ENCODE data around the gene HS6ST2. TPM values are rescaled to one million over a fixed set of nuclear protein-coding genes. Genes with fewer than 3 reads are reported as not detected.

Gene HS6ST2
- total RNA-seq, 1 donor from 2014 or later: 1.1 TPM

DNA sequence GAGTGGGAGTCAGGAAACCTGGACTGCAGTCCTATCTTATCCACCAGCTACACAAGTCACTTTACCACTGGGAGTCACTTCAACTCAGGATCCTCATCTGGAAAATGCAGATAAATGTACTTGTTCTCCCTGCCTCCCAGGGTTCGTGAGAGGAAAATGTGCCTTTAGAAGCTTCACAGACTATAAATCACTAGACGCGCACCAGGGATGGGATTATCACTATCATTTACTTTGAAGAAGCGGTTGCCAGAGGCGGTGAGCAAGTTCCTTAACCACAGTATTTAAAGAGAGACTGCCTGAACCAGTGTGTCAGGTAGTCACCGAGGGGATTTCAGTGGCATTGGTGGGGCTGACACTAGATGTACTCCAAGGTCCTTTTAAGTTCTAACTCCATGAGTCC is 219.5 kb downstream of the HS6ST2 start:
- H3K36me3 Mint-ChIP-seq (ENCODE audit: low read depth): no peaks in the 10 kb centered on the region
- DNase-seq (ENCODE audit: low spot score): no peak
- H3K4me3 Mint-ChIP-seq: no peak overlapping the region
- no peaks in the 10 kb centered on the region for H3K9me3 Mint-ChIP-seq
- H3K27ac Mint-ChIP-seq: no peak overlapping the region
- H3K27me3 Mint-ChIP-seq (ENCODE audit: insufficient read depth): no peaks in the 10 kb centered on the region
- H3K4me1 Mint-ChIP-seq (ENCODE audit: low read depth): peaks cover 28% of the 10 kb centered on the region
- intact Hi-C loops (cut with micrococcal nuclease): loop anchor here (5.0 kb wide), 2 partner anchors 38 to 118 kb away; no protein-coding TSS in a partner anchor

DNA sequence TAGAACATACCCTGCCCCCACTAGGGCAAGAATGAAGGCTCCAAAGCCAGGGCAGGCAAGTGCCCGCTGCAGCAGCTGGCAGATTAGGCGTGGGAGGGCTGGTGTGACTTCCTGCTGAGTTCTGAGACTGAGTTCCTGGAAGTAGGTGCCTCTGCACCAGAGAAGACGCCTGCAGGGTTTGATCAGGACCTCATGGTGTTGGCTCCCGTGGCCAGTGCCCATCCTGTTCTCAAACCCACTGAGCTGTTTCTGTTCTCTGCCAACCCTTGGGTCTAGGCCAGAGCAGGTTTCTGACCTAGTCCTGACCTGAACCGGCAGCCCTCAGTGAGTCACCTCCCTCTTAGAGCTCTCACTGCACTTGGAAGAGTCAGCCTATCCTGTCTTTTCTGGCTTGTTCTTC is 220.7 kb downstream of the HS6ST2 start:
- no peaks in the 10 kb centered on the region for H3K27me3 Mint-ChIP-seq (ENCODE audit: insufficient read depth)
- peaks cover 25% of the 10 kb centered on the region for H3K4me1 Mint-ChIP-seq (ENCODE audit: low read depth)
- no peaks in the 10 kb centered on the region for H3K36me3 Mint-ChIP-seq (ENCODE audit: low read depth)
- intact Hi-C loops (cut with micrococcal nuclease): loop anchor here (5.0 kb wide), 2 partner anchors 40 to 120 kb away; no protein-coding TSS in a partner anchor
- no peaks in the 10 kb centered on the region for H3K9me3 Mint-ChIP-seq
- no peak overlapping the region for H3K4me3 Mint-ChIP-seq
- peak; percentile 13 for DNase-seq (ENCODE audit: low spot score)
- H3K27ac Mint-ChIP-seq: no peak overlapping the region

DNA sequence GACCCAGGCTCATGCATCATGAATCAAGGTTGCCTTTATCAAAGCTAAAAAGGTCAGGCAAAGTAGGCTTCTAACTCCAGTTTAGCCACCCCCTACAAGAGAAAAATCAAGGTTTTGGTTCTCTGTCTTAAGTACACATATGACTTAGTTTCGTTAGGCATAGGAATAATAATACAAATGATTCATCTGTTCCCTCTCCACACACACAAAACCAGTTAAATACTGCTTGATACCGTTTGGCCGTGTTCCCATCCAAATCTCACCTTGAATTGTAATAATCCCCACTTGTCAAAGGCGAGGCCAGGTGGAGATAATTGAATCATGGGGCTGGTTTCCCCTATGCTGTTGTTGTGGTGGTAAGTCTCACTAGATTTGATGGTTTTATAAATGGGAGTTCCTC is 226.2 kb downstream of the HS6ST2 start:
- no peak for DNase-seq (ENCODE audit: low spot score)
- H3K4me3 Mint-ChIP-seq: no peak overlapping the region
- H3K4me1 Mint-ChIP-seq (ENCODE audit: low read depth): no peaks in the 10 kb centered on the region
- no peaks in the 10 kb centered on the region for H3K27me3 Mint-ChIP-seq (ENCODE audit: insufficient read depth)
- intact Hi-C loops (cut with micrococcal nuclease): no loop called here
- no peak overlapping the region for H3K27ac Mint-ChIP-seq
- no peaks in the 10 kb centered on the region for H3K9me3 Mint-ChIP-seq
- H3K36me3 Mint-ChIP-seq (ENCODE audit: low read depth): no peaks in the 10 kb centered on the region

DNA sequence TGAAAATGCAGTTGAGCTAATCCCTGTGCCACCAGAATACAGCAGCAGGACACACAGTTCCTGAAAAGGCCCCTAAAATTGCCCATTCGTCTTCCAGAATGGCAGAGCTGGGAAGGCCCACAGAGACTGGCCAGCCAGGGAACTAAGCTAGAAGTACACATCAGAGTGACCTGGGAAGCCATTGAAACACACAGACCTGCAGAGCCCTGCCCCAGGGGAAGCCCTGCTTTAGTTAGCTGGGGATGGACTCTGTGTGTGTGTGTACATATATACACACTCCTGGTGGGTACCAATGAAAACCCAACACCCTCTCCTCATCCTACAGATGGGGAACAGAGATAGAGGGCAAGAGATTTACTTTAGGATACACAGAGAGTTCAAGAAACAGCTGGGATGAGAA is 227.7 kb downstream of the HS6ST2 start:
- intact Hi-C loops (cut with micrococcal nuclease): no loop called here
- no peaks in the 10 kb centered on the region for H3K36me3 Mint-ChIP-seq (ENCODE audit: low read depth)
- peaks cover 6% of the 10 kb centered on the region for H3K27me3 Mint-ChIP-seq (ENCODE audit: insufficient read depth)
- no peak overlapping the region for H3K27ac Mint-ChIP-seq
- no peak overlapping the region for H3K4me3 Mint-ChIP-seq
- H3K9me3 Mint-ChIP-seq: no peaks in the 10 kb centered on the region
- no peak for DNase-seq (ENCODE audit: low spot score)
- no peaks in the 10 kb centered on the region for H3K4me1 Mint-ChIP-seq (ENCODE audit: low read depth)

DNA sequence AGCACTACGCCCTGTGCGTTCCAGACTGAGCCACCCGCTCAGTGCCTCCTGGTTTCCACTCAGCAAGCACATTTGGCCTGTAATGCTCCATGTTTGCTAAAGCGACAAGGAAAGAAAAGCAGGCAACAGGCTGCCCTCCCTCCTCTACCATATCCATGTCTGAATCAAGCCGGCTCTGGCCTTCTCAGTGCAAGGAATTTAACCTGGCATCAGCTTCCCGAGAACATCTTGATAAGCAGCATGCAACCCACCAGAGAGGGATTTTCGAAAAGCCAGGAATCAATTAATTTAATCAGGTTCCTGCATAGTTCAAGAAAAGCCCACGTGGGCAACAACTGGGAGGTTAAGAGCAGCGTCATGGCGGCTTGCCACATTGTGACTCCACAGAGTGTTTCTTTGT is 228.2 kb downstream of the HS6ST2 start:
- H3K27ac Mint-ChIP-seq: no peak overlapping the region
- intact Hi-C loops (cut with micrococcal nuclease): no loop called here
- no peaks in the 10 kb centered on the region for H3K36me3 Mint-ChIP-seq (ENCODE audit: low read depth)
- no peaks in the 10 kb centered on the region for H3K4me1 Mint-ChIP-seq (ENCODE audit: low read depth)
- no peak overlapping the region for H3K4me3 Mint-ChIP-seq
- H3K27me3 Mint-ChIP-seq (ENCODE audit: insufficient read depth): peaks cover 6% of the 10 kb centered on the region
- no peaks in the 10 kb centered on the region for H3K9me3 Mint-ChIP-seq
- DNase-seq (ENCODE audit: low spot score): no peak

DNA sequence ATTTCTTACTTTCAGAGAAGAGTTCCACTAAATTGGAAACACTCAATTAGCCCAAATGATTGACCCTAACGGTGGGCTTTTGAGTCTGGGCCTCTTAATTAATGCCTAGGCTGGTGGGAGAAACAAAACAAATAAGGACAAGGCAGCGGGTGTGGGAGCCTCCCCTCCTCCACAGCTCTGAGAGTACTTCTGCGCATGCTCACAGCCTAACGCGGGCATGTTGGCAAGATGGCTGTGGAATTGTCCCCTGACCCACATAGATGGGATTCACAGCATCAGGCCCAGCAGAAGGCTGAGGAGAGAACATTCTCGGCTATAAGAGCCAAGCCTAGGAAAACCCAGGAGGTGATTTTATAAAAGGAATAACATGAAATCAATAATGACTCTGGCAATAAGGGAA is 230.1 kb downstream of the HS6ST2 start:
- Mint-ChIP-seq H3K27me3 (ENCODE audit: insufficient read depth) (peaks cover 9% of the 10 kb centered on the region), H3K27ac (no peak overlapping the region), H3K36me3 (ENCODE audit: low read depth) (no peaks in the 10 kb centered on the region), H3K4me3 (no peak overlapping the region), H3K4me1 (ENCODE audit: low read depth) (no peaks in the 10 kb centered on the region), H3K9me3 (no peaks in the 10 kb centered on the region)
- DNase-seq (ENCODE audit: low spot score): no peak
- intact Hi-C loops (cut with micrococcal nuclease): no loop called here

DNA sequence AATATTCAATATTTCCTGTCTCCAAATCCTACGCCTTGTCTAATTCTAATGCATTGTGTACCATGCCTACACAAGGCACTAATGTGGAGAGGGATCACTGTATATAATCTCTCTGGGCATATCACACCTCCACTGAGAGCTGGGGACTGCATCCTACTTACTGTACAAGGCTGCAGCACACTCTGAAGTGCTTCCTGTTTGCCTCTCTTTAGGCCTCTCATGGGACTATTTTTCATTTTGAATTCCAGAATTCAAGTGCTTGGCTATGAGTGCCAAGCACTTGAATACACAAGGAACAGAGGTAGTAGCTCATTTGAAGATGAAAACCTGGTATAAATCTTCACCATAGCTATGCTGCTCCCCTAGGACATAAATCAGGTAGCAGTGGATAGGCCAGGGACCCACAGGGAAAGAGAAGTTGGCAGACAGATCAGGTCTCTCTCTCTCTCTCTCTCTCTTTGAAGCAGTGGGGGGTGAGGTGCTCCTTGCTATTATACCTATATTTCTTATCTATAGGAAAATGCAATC is 239.9 kb downstream of the HS6ST2 start:
- Mint-ChIP-seq H3K27me3 (ENCODE audit: insufficient read depth) (no peaks in the 10 kb centered on the region), H3K9me3 (peaks cover 4% of the 10 kb centered on the region), H3K27ac (no peak overlapping the region), H3K4me3 (no peak overlapping the region), H3K4me1 (ENCODE audit: low read depth) (no peaks in the 10 kb centered on the region), H3K36me3 (ENCODE audit: low read depth) (no peaks in the 10 kb centered on the region)
- no peak for DNase-seq (ENCODE audit: low spot score)
- intact Hi-C loops (cut with micrococcal nuclease): no loop called here

DNA sequence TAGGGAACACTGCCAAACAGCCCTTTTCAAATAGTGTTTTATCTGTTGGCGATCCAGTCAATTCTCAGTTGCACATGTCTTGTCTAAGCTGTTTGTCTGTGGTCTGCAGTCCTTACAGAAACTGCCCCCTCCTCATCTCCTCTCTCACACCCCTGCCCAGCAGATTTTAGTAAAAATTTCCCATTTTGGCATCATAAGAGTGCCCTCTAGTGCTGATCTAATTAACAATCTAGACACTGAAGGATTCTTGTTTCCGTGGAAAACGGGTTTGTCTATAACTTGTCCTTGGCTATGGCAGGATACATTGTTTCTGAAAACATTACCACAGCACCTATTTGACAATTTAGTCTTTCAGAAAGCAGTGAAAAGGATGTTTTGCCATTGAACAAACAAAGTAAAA is 242.4 kb downstream of the HS6ST2 start:
- Mint-ChIP-seq H3K27ac (no peak overlapping the region), H3K4me3 (no peak overlapping the region), H3K27me3 (ENCODE audit: insufficient read depth) (no peaks in the 10 kb centered on the region), H3K4me1 (ENCODE audit: low read depth) (no peaks in the 10 kb centered on the region), H3K9me3 (peaks cover 4% of the 10 kb centered on the region), H3K36me3 (ENCODE audit: low read depth) (no peaks in the 10 kb centered on the region)
- no peak for DNase-seq (ENCODE audit: low spot score)
- intact Hi-C loops (cut with micrococcal nuclease): no loop called here

DNA sequence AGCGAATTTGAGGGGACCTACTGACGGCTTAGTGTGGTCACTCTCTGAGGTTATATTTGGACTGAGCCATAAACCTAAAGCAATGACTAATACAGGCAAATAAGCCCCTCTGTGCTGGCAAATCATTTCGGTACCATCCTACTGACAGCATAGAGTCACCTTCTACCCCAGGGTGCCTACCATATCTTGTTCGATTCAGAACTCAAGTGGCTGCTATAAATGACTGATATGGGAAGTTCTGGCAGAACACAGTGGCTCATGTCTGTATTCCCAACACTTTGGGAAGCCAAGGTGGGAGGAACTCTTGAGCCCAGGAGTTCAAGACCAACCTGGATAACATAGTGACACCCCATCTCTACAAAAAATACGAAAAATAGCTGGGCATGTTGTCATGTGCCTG is 243.5 kb downstream of the HS6ST2 start:
- Mint-ChIP-seq H3K27me3 (ENCODE audit: insufficient read depth) (no peaks in the 10 kb centered on the region), H3K9me3 (no peaks in the 10 kb centered on the region), H3K4me1 (ENCODE audit: low read depth) (no peaks in the 10 kb centered on the region), H3K27ac (no peak overlapping the region), H3K4me3 (no peak overlapping the region), H3K36me3 (ENCODE audit: low read depth) (no peaks in the 10 kb centered on the region)
- DNase-seq (ENCODE audit: low spot score): no peak
- intact Hi-C loops (cut with micrococcal nuclease): no loop called here

DNA sequence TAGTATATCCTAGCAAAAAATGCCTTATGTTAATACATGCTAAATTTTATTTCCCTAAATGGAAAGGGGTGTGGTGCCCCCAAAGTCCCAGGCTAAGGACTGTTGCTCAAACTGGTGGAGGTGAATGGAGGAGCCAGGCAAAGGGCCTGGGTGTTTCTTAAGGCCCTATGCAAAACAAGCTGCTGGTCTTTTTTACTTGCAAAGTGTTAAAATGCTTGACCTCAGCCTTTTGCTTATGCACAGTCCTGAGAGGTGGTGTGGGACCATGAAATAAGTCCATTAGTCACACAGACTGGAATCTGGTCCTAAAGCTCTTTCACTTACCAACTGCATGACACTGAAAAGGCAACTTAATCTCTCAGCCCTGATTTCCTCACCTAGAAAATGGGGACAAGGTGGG is 246.1 kb downstream of the HS6ST2 start:
- H3K27ac Mint-ChIP-seq: no peak overlapping the region
- intact Hi-C loops (cut with micrococcal nuclease): no loop called here

DNA sequence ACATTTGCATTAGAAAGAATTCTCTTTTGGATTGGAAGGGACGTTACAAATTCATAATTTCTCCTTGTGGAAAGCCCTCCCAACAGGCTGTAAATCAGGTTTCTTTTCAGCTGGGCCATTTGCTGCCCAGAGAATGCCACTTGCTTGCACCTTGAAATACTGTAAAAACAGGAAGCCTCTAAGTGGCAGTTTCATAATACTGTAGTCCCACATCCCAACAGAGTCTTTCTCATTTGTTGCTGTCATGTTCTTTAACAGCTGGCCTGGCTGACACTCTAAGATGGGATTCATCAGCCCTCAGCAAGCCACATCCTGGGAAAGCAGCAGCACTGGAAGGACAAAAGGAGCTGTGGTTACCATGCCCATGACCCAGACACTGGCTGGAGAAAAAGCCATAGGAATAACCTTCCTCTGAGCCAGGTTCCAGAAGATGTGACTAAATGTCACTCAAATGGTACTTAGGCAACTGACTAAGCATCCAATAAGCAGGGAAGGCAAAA is 247.7 kb downstream of the HS6ST2 start:
- no peak for DNase-seq (ENCODE audit: low spot score)
- Mint-ChIP-seq H3K9me3 (no peaks in the 10 kb centered on the region), H3K4me1 (ENCODE audit: low read depth) (no peaks in the 10 kb centered on the region), H3K27ac (no peak overlapping the region), H3K4me3 (no peak overlapping the region), H3K27me3 (ENCODE audit: insufficient read depth) (peaks cover 2% of the 10 kb centered on the region), H3K36me3 (ENCODE audit: low read depth) (no peaks in the 10 kb centered on the region)
- intact Hi-C loops (cut with micrococcal nuclease): no loop called here

More for the DNA sequence above, 246.1 kb downstream of the HS6ST2 start:
- Mint-ChIP-seq H3K36me3 (ENCODE audit: low read depth) (no peaks in the 10 kb centered on the region), H3K4me1 (ENCODE audit: low read depth) (no peaks in the 10 kb centered on the region), H3K9me3 (no peaks in the 10 kb centered on the region), H3K4me3 (no peak overlapping the region), H3K27me3 (ENCODE audit: insufficient read depth) (peaks cover 2% of the 10 kb centered on the region)
- no peak for DNase-seq (ENCODE audit: low spot score)

DNA sequence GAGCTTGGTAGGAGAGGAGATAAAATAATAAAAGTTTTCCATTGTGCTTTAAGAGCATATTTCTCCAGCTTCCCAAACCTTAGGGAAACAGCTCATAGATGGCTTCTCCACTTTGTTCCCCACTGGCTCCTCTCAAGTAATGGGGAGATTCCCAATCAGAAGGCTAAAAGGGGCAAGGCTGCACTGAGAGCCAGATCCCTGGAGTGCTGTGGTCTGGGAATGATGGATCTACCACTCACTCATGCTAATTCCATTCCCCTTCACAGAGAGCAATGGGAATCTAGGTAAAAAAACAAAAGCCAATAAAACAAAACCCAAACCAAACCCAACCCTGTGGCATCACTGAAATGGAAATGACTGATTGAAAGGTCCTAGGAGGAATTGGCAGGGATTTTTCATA is 249.9 kb downstream of the HS6ST2 start:
- H3K27me3 Mint-ChIP-seq (ENCODE audit: insufficient read depth): peaks cover 5% of the 10 kb centered on the region
- H3K9me3 Mint-ChIP-seq: no peaks in the 10 kb centered on the region
- intact Hi-C loops (cut with micrococcal nuclease): no loop called here
- H3K36me3 Mint-ChIP-seq (ENCODE audit: low read depth): no peaks in the 10 kb centered on the region
- H3K4me3 Mint-ChIP-seq: no peak overlapping the region
- H3K4me1 Mint-ChIP-seq (ENCODE audit: low read depth): no peaks in the 10 kb centered on the region
- DNase-seq (ENCODE audit: low spot score): no peak
- H3K27ac Mint-ChIP-seq: no peak overlapping the region

DNA sequence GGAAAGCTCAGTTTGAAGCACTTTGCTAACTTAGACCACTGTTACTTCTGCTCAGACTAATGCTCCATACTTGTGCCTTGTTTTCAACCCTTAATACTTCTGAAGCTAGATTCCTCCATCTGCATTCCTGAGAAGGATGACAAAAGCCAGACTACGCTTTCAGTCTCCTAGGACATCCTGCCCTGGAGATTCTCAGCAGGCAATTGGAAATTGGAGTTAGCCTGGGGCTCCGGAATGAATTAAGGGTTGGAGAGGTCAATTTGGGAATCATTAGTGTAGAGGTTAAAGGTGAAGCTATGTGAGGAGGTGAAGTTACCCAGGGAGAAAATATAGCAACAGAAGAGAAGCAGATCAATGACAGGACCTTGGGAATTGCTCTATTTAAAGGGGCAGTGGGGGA is 253.7 kb downstream of the HS6ST2 start:
- Mint-ChIP-seq H3K4me3 (no peak overlapping the region), H3K4me1 (ENCODE audit: low read depth) (no peaks in the 10 kb centered on the region), H3K9me3 (no peaks in the 10 kb centered on the region), H3K27ac (no peak overlapping the region), H3K36me3 (ENCODE audit: low read depth) (no peaks in the 10 kb centered on the region), H3K27me3 (ENCODE audit: insufficient read depth) (peaks cover 5% of the 10 kb centered on the region)
- no peak for DNase-seq (ENCODE audit: low spot score)
- intact Hi-C loops (cut with micrococcal nuclease): no loop called here

DNA sequence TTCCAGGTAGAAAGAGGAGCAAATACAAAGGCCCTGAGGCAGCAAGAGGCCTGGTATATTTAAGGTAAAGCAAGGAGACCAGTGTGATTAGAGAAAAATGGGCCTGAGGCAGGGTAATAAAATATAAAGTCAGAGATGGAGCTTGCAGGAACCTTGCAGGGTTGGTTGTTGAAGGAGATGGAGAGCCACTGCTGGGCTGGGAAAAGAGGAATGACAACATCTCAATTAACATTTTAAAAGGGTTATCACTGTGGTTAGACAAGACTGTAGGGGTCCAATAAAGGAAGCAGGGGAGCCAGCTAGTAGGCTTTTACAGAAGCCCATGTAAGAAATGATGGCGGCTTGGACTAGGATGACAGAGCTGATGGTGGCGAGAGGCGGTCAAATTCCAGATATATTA is 264.0 kb downstream of the HS6ST2 start:
- H3K27ac Mint-ChIP-seq: no peak overlapping the region
- peaks cover 7% of the 10 kb centered on the region for H3K27me3 Mint-ChIP-seq (ENCODE audit: insufficient read depth)
- H3K9me3 Mint-ChIP-seq: no peaks in the 10 kb centered on the region
- H3K4me1 Mint-ChIP-seq (ENCODE audit: low read depth): no peaks in the 10 kb centered on the region
- no peak overlapping the region for H3K4me3 Mint-ChIP-seq
- intact Hi-C loops (cut with micrococcal nuclease): no loop called here
- no peak for DNase-seq (ENCODE audit: low spot score)
- H3K36me3 Mint-ChIP-seq (ENCODE audit: low read depth): no peaks in the 10 kb centered on the region

All from activated T-helper 1 cell treated with anti-CD3 and anti-CD28 coated beads, Interleukin-12 subunit alpha, Interleukin-12 subunit beta, Interleukin-2, Interleukin-4 antibody, amounts not matched to agents 30 ng/mL and 10 ng/mL and 1 ng/mL, durations not matched to agents 14 hours and 24 hours and 36 hours (primary cell).